Tibial nerve (tissue), 4 donors: ENCODE measurements around the gene UGT1A6. TPM values are rescaled to one million over a fixed set of nuclear protein-coding genes. Genes with fewer than 3 reads are reported as not detected.

Source experiments
- DNase-seq, 2 donors: peaks; one replicate each; pipeline ENCODE4 v3.0.0-alpha.2; 2019; ENCODE audit warnings: low spot score in 2 of 2
- H3K27ac ChIP-seq, 4 donors: fragments of 200-600 bp; sonication (generic) in 3 of 4; one replicate each; pipeline ENCODE4 v1.5.1; 2017 to 2019; ENCODE audit warnings: mild to moderate bottlenecking in 1 of 4
- H3K27me3 ChIP-seq, 2 donors: fragments of 200-600 bp; sonication (generic) in 1 of 2; one replicate each; pipeline versions ENCODE4 v1.5.1 to v1.6.0; 2017 to 2019
- H3K36me3 ChIP-seq, 3 donors: fragments of 200-600 bp; sonication (generic); one replicate each; pipeline ENCODE4 v1.5.1; 2018 to 2019
- H3K4me1 ChIP-seq, 4 donors: fragments of 200-600 bp; sonication (generic) in 3 of 4; one replicate each; pipeline ENCODE4 v1.5.1; 2017 to 2019
- H3K4me3 ChIP-seq, 4 donors: fragments of 200-600 bp; sonication (generic) in 3 of 4; one replicate each; pipeline ENCODE4 v1.5.1; 2017 to 2019; ENCODE audit warnings: mild to moderate bottlenecking in 1 of 4, moderate library complexity in 1 of 4
- H3K9me3 ChIP-seq, 4 donors: fragments of 200-600 bp; sonication (generic) in 3 of 4; one replicate each; pipeline ENCODE4 v1.5.1; 2017 to 2019
- EP300 ChIP-seq, 2 donors: sonication (generic); formaldehyde crosslinking; IDR thresholded peaks; one replicate each; pipeline ENCODE4 v1.6.1; 2017; ENCODE audit warnings: antibody characterized with exemption in 2 of 2, mild to moderate bottlenecking in 1 of 2
- POLR2A ChIP-seq, 2 donors: fragments of 450-650 bp; IDR thresholded peaks; one replicate each; pipeline ENCODE4 v1.6.1; 2017; ENCODE audit warnings: antibody characterized with exemption in 2 of 2, mild to moderate bottlenecking in 2 of 2, moderate library complexity in 2 of 2
- WGBS, 2 donors: methylation state at CpG; one replicate each; pipeline ENCODE4 v1.1.5; 2018; 5-methylcytosine and 5-hydroxymethylcytosine counted together
- total RNA-seq, 4 donors: library from RNA; depleted of rRNA; stranded (reverse); fragments of >200 nt; gene quantifications; one replicate each; pipeline ENCODE4 v1.1.0, GENCODE V29; 2016
- TF ChIP-seq, protein P1 (sequence below), 5 experiments: fragments of 200-600 bp in 3 of 5; fragments of 450-650 bp in 2 of 5; sonication (generic) in 3 of 5; IDR thresholded peaks; one replicate each; pipeline ENCODE4 v1.5.1; 2016 to 2019; ENCODE audit warnings: antibody characterized with exemption in 5 of 5, mild to moderate bottlenecking in 3 of 5, moderate library complexity in 2 of 5

The UGT1A6 gene
- total RNA-seq, 4 donors from 2014 or later, result 0.39 TPM; not detected in 3

DNA sequence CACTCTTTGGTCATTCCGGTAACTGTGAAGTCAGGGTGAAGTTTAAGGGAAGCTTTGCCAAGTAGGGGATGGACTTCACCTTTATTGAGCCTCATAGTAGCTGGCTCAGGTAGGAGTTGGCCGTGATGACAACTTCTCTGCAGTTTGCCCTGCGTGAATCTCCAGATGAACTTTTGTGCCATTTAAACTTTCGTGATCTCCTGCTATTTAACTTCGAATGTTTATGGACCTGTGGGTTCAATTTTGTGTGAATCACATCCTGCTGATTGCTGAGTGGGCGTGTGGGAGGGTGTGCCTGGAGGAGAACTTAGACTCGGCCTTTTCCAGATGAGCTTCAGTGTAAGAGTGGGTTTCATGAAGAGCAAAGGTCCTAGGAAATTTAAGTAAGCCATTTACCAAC, 71.6 kb downstream of the UGT1A6 start:
- no peaks in the 10 kb centered on the region for H3K36me3 ChIP-seq
- H3K4me1 ChIP-seq, result no peaks in the 10 kb centered on the region
- H3K27ac ChIP-seq, result no peak overlapping the region
- no peak overlapping the region for H3K4me3 ChIP-seq
- TF ChIP-seq POLR2A (IDR thresholded peaks at IDR 0.05) (no peak), EP300 (IDR thresholded peaks at IDR 0.05) (no peak)
- TF ChIP-seq, protein P1, sequence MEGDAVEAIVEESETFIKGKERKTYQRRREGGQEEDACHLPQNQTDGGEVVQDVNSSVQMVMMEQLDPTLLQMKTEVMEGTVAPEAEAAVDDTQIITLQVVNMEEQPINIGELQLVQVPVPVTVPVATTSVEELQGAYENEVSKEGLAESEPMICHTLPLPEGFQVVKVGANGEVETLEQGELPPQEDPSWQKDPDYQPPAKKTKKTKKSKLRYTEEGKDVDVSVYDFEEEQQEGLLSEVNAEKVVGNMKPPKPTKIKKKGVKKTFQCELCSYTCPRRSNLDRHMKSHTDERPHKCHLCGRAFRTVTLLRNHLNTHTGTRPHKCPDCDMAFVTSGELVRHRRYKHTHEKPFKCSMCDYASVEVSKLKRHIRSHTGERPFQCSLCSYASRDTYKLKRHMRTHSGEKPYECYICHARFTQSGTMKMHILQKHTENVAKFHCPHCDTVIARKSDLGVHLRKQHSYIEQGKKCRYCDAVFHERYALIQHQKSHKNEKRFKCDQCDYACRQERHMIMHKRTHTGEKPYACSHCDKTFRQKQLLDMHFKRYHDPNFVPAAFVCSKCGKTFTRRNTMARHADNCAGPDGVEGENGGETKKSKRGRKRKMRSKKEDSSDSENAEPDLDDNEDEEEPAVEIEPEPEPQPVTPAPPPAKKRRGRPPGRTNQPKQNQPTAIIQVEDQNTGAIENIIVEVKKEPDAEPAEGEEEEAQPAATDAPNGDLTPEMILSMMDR (IDR thresholded peaks at IDR 0.05), result no peak
- DNase-seq, result no peak
- 44 to 58% methylated on average over 7 of the region's 7 CpGs for WGBS, 2 donors
- no peaks in the 10 kb centered on the region for H3K9me3 ChIP-seq
- H3K27me3 ChIP-seq, result no peaks in the 10 kb centered on the region

- no peak for DNase-seq
- H3K27me3 ChIP-seq, result no peaks in the 10 kb centered on the region
- no peak overlapping the region for H3K4me3 ChIP-seq
- 43 to 64% methylated on average over 3 of the region's 3 CpGs for WGBS, 2 donors
- H3K27ac ChIP-seq, result no peak overlapping the region
- H3K36me3 ChIP-seq, result no peaks in the 10 kb centered on the region
- H3K9me3 ChIP-seq, result no peaks in the 10 kb centered on the region
- no peak for TF ChIP-seq EP300 (IDR thresholded peaks at IDR 0.05)
- TF ChIP-seq, protein P1 (IDR thresholded peaks at IDR 0.05), result no peak
- TF ChIP-seq POLR2A (IDR thresholded peaks at IDR 0.05), result no peak
- H3K4me1 ChIP-seq, result no peaks in the 10 kb centered on the region
These were observed 72.1 kb downstream of the UGT1A6 start for GRCh38 chr2:233764761-233765160.

GRCh38 chr2:233766416-233766815, 73.7 kb downstream of the UGT1A6 start:
- no peaks in the 10 kb centered on the region for H3K27me3 ChIP-seq
- H3K27ac ChIP-seq, result no peak overlapping the region
- DNase-seq, result no peak
- H3K4me3 ChIP-seq, result no peak overlapping the region
- no peaks in the 10 kb centered on the region for H3K4me1 ChIP-seq
- TF ChIP-seq, protein P1 (IDR thresholded peaks at IDR 0.05), result no peak
- TF ChIP-seq EP300 (IDR thresholded peaks at IDR 0.05), result no peak
- no peak for TF ChIP-seq POLR2A (IDR thresholded peaks at IDR 0.05)
- no peaks in the 10 kb centered on the region for H3K36me3 ChIP-seq
- no peaks in the 10 kb centered on the region for H3K9me3 ChIP-seq
- WGBS, 2 donors, result 80 to 84% methylated on average over 4 of the region's 4 CpGs

GRCh38 chr2:233768076-233768475, 75.4 kb downstream of the UGT1A6 start:
- H3K4me1 ChIP-seq, result no peaks in the 10 kb centered on the region
- no peak for TF ChIP-seq POLR2A (IDR thresholded peaks at IDR 0.05)
- TF ChIP-seq EP300 (IDR thresholded peaks at IDR 0.05), result no peak
- H3K27ac ChIP-seq, result no peak overlapping the region
- no peak for DNase-seq
- no peaks in the 10 kb centered on the region for H3K9me3 ChIP-seq
- no peaks in the 10 kb centered on the region for H3K36me3 ChIP-seq
- no peak overlapping the region for H3K4me3 ChIP-seq
- H3K27me3 ChIP-seq, result no peaks in the 10 kb centered on the region
- 76 to 77% methylated on average over 4 of the region's 4 CpGs for WGBS, 2 donors

GRCh38 chr2:233769260-233769659, 76.6 kb downstream of the UGT1A6 start:
- Histone ChIP-seq H3K4me3 (no peak overlapping the region), H3K27me3 (no peaks in the 10 kb centered on the region), H3K36me3 (no peaks in the 10 kb centered on the region), H3K27ac (no peak overlapping the region), H3K4me1 (no peaks in the 10 kb centered on the region), H3K9me3 (no peaks in the 10 kb centered on the region)
- WGBS, 2 donors, result 89% methylated on average over 9 of the region's 9 CpGs
- DNase-seq, result no peak
- TF ChIP-seq POLR2A (IDR thresholded peaks at IDR 0.05), result no peak
- TF ChIP-seq, protein P1 (IDR thresholded peaks at IDR 0.05), result no peak
- TF ChIP-seq EP300 (IDR thresholded peaks at IDR 0.05), result no peak

GRCh38 chr2:233772153-233772552, 79.5 kb downstream of the UGT1A6 start:
- Histone ChIP-seq H3K36me3 (no peaks in the 10 kb centered on the region), H3K4me3 (no peak overlapping the region), H3K4me1 (no peaks in the 10 kb centered on the region), H3K27ac (no peak overlapping the region), H3K9me3 (peaks cover 0 to 9% (median 0%) of the 10 kb centered on the region in 4 donors), H3K27me3 (no peaks in the 10 kb centered on the region)
- DNase-seq, result no peak
- 88 to 90% methylated on average over 16 of the region's 16 CpGs for WGBS, 2 donors
- TF ChIP-seq EP300 (IDR thresholded peaks at IDR 0.05) (no peak), POLR2A (IDR thresholded peaks at IDR 0.05) (no peak)
- TF ChIP-seq, protein P1 (IDR thresholded peaks at IDR 0.05), result no peak
